Measurements from ENCODE around the gene BIRC3.

GRCh38 chr11:102367364-102367763 is 50.1 kb downstream of the BIRC3 start:
- TF ChIP-seq CTCF (IDR thresholded peaks at IDR 0.05; ENCODE audit: poor library complexity) (peak; percentile 48), EZH2 (IDR thresholded peaks at IDR 0.05; ENCODE audit: borderline replicate concordance) (no peak)
